HG03378 (cell line): ENCODE measurements around the gene TIMM50.
"Not testable (repeated sequence)": the region's sequence is repeated elsewhere in the genome, so short reads cannot be mapped to it uniquely, and the experiment has no call there.

Experiments used
- ATAC-seq: cut with Tn5 transposase; IDR thresholded peaks from one replicate; pipeline ENCODE4 v1.9.1; 2021; ENCODE audit warnings: mild to moderate bottlenecking, moderate library complexity; ENCODE audit not compliant: unreplicated experiment

TIMM50 gene

DNA sequence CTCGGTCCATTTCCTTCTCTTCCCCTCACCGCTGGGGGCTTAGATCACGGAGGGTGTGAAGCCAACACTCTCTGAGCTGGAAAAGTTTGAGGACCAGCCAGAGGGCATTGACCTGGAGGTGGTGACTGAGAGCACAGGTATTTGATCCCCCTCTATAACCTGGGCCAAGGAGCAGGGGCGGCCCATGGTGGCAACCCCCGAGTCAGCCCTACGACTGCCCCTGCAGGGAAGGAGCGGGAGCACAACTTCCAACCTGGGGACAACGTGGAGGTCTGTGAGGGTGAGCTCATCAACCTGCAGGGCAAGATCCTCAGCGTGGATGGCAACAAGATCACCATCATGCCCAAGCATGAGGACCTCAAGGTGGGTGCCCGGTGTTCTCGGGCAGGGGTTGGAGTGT is 11.6 kb upstream of the TIMM50 start:
- no peak for ATAC-seq

- no peak for ATAC-seq
Observed at GRCh38 chr19:39469567-39469966, 11.1 kb upstream of the TIMM50 start.

- ATAC-seq = no peak
Observed at GRCh38 chr19:39470724-39471339, 9.8 kb upstream of the TIMM50 start.

- no peak for ATAC-seq
Observed at GRCh38 chr19:39471756-39472536, 8.7 kb upstream of the TIMM50 start.

- no peak for ATAC-seq
Observed at GRCh38 chr19:39472746-39473442, 7.7 kb upstream of the TIMM50 start.

DNA sequence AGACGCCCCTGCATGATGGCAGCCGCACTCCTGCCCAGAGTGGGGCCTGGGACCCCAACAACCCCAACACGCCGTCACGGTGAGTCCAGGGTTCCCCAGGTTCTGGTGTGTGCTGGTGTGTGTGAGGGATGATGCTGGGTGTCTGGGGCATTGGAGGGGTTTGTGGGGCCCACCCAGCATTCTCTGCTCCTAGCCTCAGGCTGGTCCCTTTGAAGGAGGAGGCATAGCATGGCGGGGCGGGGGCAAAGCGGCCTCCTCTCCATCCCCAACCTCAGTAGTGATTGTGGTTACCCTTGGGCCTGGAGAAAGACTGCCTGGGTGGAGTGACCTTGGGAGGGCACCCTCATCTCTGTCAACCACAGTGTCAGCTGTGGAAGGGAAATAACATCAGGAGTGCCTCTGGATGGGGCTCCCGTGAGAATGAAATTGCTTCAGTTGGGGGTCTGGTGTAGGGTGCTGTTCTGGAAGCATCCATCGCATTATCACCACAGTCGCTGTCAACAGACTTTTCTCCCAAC is 7.1 kb upstream of the TIMM50 start:
- no peak for ATAC-seq

DNA sequence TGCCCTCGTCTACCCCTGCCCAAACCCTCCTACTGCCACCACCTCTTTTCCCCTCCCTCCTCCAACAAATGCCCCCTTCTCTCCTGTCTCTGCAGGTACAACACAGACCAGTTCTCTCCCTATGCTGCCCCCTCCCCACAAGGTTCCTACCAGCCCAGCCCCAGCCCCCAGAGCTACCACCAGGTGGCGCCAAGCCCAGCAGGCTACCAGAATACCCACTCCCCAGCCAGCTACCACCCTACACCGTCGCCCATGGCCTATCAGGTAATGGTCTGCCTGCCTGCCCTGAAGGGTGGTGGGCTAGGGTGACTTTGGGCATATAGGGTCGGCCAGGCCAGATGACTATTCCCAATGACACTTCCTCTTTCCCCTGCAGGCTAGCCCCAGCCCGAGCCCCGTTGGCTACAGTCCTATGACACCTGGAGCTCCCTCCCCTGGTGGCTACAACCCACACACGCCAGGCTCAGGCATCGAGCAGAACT is 6.5 kb upstream of the TIMM50 start:
- no peak for ATAC-seq

GRCh38 chr19:39475748-39476147 is 4.9 kb upstream of the TIMM50 start:
- no peak for ATAC-seq

DNA sequence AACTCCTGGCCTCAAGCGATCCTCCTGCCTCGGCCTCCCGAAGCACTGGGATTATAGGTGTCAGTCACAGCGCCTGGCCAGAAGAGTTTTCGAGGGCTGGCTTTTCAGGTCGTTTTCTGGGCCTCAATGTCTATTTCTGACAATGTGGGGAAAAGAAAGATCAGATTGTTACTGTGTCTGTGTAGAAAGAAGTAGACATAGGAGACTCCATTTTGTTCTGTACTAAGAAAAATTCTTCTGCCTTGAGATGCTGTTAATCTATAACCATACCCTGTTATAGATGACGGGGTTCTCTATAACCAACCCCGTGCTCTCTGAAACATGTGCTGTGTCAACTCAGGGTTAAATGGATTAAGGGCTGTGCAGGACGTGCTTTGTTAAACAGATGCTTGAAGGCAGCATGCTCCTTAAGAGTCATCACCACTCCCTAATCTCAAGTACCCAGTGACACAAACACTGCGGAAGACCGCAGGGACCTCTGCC is 1.3 kb upstream of the TIMM50 start:
- not testable (repeated sequence) for ATAC-seq

GRCh38 chr19:39479916-39480315 is 722 bp upstream of the TIMM50 start:
- ATAC-seq = no peak

- no peak for ATAC-seq
Observed at GRCh38 chr19:39481229-39481545, 549 bp downstream of the TIMM50 start.

- no peak for ATAC-seq
Observed at GRCh38 chr19:39481676-39482075, 1.0 kb downstream of the TIMM50 start.

DNA sequence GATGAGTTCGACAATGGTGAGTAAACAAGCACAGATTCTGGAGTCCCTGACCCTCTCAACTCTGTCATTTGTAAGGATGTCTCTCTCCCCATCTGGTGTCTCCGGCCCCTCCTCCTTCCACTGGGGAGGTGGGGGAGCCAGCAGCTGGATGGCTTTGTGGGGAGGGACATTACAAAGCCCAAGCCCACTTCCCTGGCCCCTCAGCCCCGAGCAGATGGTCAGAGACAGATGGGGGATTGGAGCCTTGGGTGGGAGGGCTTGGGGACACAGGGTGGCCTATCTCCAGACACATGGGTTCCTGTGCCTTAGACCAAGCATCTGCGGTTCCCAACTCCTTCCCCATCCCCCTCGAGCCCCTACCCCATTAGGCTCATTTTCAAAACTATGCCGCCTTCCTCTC is 2.5 kb downstream of the TIMM50 start:
- no peak for ATAC-seq

DNA sequence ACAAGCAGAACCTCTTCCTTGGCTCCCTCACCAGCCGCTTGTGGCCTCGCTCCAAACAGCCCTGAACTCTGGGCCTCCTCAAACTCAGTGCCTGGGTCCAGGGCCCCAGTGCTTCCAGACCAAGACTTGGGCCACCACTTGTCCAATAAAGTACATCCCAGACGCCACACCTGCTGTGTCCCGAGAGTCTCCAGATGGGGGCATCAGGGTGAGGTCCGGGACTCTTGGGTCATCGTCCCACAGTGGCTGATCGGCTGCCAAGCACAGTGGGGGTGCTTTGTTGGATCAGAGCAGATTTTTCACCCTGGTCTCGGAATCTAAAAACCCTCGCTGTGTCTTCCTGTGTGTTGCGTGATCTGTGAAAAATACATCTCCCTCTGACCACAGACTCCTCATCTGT is 9.1 kb downstream of the TIMM50 start:
- no peak for ATAC-seq

- ATAC-seq = no peak
Observed at GRCh38 chr19:39492225-39492624, 11.6 kb downstream of the TIMM50 start.

DNA sequence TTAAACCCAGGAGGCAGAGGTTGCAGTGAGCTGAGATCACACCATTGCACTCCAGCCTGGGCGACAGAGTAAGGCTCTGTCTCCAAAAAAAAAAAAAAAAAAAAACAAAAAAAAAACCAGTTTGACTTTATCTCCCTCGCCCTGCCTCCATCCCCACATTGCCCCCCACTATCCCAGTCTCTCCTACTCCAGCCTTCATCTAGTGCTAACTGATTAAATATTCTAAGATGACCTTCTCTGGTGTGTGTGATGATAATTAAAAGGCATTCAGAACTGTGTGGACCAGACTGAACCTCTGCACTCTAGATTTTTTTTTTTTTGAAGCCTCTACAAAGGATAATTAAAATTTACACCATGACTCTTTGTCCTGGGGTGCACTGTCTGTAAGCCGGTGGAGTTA is 12.2 kb downstream of the TIMM50 start:
- no peak for ATAC-seq

DNA sequence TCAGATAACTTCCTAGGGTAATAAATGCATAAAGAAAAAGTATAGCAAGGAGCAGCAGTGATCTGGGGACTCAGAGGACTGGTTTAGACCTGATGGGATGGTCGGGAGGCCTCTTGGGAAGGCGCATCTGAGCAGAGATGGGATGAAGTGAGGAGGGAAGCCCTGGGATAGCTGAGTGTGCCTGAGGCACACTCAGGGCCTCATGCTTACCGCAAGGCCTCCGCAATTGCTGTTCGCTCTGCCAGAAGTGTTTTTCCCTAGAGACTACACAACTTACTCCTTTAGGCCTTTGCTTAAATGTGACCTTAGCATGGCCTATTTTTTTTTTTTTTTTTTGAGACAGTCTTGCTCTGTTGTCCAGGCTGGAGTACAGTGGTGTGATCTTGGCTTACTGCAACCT is 14.0 kb downstream of the TIMM50 start:
- ATAC-seq = no peak

DNA sequence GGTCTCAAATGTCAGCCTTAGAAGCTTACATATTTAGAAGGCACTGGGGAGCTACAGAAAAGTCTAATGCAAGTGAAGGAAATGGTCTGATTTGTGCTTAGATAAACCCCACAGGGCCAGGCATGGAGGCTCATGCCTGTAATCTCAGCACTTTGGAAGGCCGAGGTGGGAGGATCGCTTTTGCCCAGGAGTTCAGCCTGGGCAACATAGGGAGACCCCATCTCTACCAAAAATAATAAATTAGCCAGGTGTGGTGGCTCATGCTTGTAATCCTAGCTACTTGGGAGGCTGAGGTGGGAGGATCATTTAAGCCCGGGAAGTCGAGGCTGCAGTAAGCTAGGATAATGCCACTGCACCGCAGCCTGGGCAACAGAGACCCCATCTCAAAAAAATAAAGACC is 15.4 kb downstream of the TIMM50 start:
- ATAC-seq = no peak

DNA sequence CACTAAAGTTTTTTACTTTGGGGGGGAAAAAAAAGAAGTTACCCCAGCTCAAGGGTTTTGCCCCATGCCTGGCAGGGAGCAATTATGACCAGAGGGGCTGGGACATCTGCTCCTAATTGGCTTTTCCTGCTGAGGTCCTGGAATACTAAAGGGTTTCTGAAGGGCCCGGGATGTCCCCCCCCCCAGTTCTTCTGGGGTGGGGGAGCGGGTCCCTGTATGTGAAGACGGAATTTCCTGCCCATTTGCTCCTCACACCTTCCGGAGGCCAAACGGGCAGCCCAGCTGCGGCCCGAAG is 17.0 kb downstream of the TIMM50 start:
- ATAC-seq = no peak

DNA sequence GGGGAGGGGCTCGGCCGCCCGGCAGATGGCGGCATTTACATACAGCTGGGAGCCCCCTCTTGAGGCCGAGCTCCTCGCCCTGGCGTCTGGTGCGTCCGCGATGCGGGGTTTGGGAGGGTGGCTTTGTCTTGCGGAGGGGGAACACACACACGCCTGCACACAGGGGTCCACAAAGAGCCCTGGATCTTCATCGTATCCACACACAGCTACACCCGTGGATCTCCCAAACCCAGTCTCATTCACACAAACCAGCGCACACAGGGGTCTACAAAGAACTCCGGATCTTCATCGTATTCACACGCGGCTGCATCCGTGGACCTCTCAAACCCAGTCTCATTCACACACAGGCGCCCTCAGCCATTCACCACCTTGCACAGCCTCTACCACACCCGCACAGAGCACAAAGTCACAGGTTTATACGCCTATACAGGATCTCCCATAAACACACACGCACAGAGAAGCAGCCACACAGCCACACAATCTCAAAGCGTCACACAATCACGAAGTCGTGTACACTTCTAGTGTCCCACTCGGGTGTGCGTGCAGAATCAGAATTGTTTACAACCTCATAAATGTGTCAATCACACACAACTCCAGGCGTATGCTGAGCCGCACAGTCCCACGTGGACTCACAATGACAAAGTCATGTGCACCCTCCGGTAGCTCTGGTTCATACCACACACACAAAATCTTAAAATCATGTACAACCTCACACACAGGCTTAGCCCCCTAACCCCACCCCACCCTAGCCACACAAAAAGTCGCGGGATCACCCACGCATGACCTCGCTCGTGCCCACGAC is 17.6 kb downstream of the TIMM50 start:
- ATAC-seq = no peak
